Epidermal melanocyte (primary cell): ENCODE measurements around the gene TMEM121B.

Experiments
- DNase-seq: peaks from one replicate; pipeline ENCODE4 v3.0.0; 2011; ENCODE audit warnings: low spot score; ENCODE audit not compliant: insufficient read length

TMEM121B gene

DNA sequence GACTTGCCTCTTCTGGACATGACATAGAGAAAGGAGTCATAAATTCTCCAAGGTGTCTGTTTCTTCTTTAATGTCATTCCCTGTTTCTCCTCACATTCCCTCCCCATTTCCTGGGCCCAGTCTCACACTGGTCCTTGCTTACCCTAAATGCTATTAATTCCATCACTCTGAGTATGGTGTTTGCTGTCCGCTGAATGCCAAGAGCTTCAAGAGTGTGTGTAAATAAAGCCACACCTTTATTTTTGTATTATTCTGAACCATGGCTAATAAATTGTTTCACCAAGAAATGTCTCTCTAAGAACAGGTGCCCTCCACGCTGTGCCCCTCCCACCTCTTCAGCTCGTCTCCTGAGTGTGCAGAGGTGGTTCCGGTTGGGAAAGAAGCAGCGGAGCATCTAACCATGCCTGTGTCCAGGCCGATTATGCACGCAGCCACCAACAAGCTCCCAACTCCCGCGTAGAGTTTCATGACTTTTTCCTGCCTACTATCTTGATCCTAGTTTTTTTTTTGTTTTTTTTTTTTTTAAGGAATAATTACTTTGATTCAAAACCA lies 8.6 kb downstream of the TMEM121B start:
- DNase-seq: no peak

- DNase-seq: no peak
These were observed 10.2 kb downstream of the TMEM121B start for GRCh38 chr22:17110791-17111550.

GRCh38 chr22:17109976-17110375 lies 11.2 kb downstream of the TMEM121B start:
- DNase-seq: no peak

DNA sequence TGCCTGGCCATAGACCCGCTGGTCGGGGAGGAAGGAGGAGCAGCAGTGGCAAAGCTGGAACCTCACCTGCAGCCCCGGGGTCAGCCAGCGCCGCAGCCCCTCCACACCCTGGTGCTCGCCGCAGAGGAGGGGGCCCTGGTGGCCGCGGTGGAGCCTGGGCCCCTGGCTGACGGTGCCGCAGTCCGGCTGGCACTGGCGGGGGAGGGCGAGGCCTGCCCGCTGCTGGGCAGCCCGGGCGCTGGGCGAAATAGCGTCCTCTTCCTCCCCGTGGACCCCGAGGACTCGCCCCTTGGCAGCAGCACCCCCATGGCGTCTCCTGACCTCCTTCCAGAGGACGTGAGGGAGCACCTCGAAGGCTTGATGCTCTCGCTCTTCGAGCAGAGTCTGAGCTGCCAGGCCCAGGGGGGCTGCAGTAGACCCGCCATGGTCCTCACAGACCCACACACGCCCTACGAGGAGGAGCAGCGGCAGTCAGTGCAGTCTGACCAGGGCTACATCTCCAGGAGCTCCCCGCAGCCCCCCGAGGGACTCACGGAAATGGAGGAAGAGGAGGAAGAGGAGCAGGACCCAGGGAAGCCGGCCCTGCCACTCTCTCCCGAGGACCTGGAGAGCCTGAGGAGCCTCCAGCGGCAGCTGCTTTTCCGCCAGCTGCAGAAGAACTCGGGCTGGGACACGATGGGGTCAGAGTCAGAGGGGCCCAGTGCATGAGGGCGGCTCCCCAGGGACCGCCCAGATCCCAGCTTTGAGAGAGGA lies 11.9 kb downstream of the TMEM121B start:
- DNase-seq: no peak

DNA sequence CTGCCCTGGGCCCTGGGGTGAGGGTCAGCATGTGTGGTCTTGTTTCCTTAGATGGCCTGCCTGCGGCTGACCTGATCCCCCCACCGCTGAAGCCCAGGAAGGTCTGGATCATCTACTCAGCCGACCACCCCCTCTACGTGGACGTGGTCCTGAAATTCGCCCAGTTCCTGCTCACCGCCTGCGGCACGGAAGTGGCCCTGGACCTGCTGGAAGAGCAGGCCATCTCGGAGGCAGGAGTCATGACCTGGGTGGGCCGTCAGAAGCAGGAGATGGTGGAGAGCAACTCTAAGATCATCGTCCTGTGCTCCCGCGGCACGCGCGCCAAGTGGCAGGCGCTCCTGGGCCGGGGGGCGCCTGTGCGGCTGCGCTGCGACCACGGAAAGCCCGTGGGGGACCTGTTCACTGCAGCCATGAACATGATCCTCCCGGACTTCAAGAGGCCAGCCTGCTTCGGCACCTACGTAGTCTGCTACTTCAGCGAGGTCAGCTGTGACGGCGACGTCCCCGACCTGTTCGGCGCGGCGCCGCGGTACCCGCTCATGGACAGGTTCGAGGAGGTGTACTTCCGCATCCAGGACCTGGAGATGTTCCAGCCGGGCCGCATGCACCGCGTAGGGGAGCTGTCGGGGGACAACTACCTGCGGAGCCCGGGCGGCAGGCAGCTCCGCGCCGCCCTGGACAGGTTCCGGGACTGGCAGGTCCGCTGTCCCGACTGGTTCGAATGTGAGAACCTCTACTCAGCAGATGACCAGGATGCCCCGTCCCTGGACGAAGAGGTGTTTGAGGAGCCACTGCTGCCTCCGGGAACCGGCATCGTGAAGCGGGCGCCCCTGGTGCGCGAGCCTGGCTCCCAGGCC lies 12.7 kb downstream of the TMEM121B start:
- no peak for DNase-seq

DNA sequence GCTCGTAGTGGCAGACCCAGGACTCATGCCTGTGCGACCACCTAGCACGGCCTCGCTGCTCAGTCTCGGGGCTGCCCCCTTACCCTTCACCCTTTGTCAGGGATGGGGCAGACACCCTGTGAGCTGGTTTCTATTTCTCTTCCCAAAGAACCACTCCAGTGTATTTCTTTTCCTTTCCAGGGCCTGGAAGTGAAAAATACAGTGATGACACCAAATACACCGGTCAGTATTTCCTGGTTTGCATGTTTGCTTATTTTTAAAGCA lies 13.7 kb downstream of the TMEM121B start:
- no peak for DNase-seq

- DNase-seq: peak; percentile 9
These were observed 14.2 kb downstream of the TMEM121B start for GRCh38 chr22:17106785-17107546.

GRCh38 chr22:17106161-17106784 lies 14.9 kb downstream of the TMEM121B start:
- peak; percentile 7 for DNase-seq

DNA sequence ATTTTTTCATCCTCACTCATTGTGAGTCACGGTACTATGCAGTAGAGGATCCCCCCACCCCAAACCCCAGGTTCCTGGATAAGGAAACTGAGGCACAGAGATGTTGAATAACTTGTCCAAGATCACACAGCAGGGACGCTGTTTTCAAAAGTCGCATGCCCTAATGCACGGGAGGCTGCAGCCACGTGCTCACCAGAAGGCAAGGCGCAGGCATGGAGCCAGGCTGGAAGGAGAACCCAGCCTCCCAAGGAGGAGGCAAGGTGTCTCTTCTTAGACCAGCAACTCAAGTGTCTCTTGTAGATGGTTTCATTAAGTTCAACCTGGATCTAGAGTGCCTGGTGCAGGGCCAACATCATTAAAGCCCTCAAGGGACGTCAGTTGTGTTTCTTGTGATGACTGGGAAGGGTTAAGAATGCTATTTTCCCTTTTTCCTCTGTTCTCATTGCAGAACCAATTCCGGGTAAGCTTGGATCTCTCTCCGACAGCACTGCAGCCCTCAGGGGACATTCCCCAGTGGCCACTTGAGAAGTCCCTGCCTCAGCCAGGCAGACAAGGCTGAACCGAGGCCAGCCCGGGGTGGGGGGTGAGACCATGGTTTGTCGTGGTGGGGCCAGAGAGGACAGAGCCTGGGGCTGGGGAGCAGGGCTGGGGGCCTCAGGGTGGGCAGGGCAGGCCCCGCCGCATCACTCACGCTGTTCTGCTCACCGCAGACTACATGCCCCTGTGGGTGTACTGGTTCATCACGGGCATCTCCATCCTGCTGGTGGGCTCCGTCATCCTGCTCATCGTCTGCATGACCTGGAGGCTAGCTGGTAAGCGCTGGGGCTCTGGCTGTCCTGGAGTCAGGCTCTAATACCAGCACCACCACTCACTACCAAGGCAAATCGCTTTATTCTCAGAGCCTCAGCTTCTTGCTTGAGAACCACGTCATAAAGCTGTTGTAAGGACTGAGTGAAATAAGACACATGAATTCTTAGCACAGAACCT lies 15.7 kb downstream of the TMEM121B start:
- DNase-seq: peak; percentile 7

- DNase-seq: peak; percentile 8
These were observed 16.7 kb downstream of the TMEM121B start for GRCh38 chr22:17104336-17104935.

DNA sequence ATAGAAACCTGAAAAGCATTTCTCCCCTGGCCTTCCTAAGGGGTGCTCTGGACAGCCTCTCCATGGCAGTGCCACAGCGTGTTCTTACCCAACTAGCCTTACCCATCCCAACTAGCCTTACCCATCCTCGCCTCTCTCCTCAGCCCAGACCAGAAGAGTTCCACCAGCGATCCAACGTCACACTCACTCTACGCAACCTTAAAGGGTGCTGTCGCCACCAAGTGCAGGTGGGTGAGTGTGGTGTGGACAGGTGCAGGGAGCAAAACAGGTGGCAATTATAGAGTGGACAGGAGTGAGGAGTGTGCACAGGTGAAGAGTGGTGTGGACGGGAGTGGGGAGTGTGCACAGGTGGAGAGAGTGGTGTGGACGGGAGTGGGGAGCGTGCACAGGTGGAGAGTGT lies 17.8 kb downstream of the TMEM121B start:
- DNase-seq: peak; percentile 10

DNA sequence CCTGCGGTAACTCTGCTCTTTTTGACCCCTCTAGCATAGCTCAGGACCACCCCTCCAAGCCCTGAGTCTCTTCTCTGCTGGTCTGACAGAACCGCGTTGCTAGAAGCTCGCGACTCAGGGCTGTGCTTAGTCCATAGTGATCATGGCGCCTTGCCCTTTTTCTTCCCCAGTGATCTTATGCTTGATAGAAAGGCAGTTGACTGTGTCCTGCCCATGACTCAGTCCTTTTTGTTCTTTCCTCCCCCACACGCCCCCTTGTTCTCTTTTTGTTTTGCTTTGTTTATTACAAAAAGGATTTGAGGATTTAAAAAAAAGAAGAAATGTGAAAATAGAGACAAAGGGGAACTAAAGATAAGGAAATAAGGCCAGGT lies 18.9 kb downstream of the TMEM121B start:
- DNase-seq: peak; percentile 5

DNA sequence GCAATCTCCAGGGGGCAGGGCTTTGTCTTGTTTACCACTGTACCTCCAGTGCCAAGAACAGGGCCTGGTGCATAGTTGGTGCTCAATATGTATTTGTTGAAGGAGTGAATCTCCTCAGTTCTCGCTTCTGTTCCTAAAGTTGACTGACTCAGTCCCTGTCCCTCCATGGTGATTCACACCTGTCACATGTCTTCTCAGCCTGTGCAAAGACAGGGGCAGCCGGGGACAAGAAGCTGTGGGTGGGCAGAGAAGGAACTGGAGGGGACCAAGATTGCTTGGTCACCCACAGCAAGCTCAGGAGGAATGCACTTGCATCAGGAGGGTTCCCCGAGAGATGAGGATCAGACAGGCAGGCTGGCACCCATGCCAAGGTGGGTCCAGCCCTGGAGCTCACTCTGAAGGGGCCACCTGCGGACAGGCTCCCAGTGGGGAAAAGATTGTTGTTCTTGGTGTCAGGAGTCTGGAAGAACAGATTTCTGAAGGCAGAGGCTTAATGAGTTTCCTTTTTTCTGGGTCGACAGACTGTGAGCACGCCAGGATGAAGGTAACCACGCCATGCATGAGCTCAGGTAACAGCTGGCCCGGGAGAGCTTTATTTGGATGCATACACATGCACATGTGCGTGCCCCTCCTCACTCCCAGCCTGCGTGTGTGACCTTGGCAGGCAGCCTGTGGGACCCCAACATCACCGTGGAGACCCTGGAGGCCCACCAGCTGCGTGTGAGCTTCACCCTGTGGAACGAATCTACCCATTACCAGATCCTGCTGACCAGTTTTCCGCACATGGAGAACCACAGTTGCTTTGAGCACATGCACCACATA lies 19.5 kb downstream of the TMEM121B start:
- peak; percentile 5 for DNase-seq

DNA sequence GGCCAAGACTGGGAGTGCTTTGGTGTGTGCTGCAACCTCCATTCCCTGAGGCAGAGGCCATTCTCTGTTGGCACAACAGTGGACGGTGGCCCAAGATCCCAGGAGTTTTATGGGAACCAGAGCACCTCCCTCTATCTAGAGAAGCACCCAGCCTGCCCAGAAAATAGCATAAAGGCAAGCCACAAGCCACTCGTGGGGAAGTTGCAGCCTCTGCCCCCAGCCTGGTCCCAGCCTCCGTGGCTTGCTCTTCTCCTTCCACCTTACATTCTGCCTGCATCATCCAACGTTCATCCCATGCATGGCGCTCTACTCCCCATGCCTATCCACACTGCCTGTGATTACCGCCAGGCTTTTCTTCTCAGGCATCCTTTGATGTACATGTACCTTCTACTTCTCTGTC lies 20.5 kb downstream of the TMEM121B start:
- no peak for DNase-seq

GRCh38 chr22:17098379-17098819 lies 22.8 kb downstream of the TMEM121B start:
- no peak for DNase-seq

DNA sequence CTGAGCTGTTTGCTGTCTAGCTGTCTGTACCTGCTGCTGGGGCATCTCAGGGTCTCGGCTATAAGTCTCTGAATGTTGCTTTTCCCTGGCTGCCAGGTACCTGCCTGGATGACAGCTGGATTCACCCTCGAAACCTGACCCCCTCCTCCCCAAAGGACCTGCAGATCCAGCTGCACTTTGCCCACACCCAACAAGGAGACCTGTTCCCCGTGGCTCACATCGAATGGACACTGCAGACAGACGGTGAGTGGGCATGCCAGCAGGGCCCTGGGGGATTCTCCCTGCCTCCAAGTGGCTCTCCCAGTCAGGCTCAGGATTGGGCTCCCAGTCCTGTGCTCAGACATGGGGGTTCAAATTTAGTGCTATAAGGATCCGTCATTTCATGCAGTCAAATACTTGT lies 23.5 kb downstream of the TMEM121B start:
- DNase-seq: peak; percentile 15

GRCh38 chr22:17097062-17097461 lies 24.1 kb downstream of the TMEM121B start:
- no peak for DNase-seq

DNA sequence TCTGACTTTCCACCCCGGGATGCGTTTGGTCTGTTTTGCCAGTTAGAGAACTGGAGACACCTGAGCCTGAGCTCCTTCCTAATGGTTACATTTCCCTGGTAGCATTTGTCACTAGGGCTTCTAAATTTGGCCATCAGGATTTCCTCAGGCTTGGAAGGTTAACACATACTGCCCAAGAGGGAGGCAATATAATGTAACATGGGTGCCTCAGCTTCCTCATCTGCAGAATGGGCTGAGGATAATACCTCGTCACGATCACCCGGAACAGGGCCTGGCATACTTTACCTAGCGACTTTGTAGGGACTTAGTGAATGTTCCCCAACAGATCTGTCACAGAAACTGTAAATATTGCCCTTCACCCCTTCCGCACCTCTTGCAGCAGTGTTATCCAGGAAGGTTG lies 25.1 kb downstream of the TMEM121B start:
- no peak for DNase-seq
